Amygdala (tissue), 56 donors: ENCODE data around the gene SLC52A1.

Source experiments
- DNase-seq, 56 donors: peaks; one replicate each; lab custom pipeline; 2025; lab: John Stamatoyannopoulos, UW

Gene SLC52A1

DNA sequence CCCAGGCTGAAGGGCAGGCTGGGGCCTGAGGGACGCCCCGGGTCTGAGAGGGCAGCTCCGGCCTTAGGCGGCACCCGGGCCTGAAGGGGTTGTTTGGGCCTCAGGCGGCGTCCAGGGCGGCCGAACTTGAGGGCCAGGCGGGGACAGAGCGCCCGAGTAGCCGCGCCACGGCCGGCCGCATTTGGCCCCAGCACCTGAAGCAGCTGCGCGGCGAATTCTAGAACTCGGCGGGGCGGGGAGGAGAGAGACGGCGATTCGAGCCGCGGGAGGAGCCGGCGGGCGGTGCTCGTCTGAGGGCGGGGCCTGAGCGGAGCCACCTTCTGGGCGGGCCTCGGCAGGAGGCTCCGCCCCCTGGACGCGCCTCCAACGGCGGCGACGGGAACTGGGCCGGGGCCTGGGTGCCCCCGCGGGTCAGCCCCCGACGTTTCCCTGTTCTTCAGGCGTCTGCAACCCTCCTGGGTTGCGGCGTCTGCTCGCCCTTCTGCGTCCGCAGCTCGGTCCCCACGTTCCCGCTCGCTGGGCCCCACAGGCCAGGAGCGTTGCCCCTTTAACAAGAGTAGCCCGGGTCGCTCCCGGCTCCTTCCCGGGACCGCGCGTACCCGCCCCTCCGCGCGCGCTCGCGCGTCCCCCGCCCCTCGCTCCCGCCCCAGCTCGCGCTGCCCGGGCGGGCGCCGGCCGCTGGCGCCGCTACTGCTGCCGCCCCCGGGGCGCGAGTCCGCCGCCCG lies 37.8 kb downstream of the SLC52A1 start, which contains the start of the genes INCA1 and KIF1C:
INCA1 (minus strand) TSS at position 221 of the 725 bp plus-strand sequence. CDS start 3,085 bp downstream, outside the sequence.
KIF1C (plus strand) TSS at position 649 of the 725 bp plus-strand sequence. CDS start 2,297 bp downstream, outside the sequence.
- peak; percentile 58 to 98 (median 90) for DNase-seq

- DNase-seq, result no peak
These were observed 41.1 kb downstream of the SLC52A1 start for GRCh38 chr17:4994081-4994595.

- peak in 4 of 56 donors; percentile 21 to 67 (median 39) for DNase-seq
These were observed 47.3 kb downstream of the SLC52A1 start for GRCh38 chr17:4987767-4988567.

DNA sequence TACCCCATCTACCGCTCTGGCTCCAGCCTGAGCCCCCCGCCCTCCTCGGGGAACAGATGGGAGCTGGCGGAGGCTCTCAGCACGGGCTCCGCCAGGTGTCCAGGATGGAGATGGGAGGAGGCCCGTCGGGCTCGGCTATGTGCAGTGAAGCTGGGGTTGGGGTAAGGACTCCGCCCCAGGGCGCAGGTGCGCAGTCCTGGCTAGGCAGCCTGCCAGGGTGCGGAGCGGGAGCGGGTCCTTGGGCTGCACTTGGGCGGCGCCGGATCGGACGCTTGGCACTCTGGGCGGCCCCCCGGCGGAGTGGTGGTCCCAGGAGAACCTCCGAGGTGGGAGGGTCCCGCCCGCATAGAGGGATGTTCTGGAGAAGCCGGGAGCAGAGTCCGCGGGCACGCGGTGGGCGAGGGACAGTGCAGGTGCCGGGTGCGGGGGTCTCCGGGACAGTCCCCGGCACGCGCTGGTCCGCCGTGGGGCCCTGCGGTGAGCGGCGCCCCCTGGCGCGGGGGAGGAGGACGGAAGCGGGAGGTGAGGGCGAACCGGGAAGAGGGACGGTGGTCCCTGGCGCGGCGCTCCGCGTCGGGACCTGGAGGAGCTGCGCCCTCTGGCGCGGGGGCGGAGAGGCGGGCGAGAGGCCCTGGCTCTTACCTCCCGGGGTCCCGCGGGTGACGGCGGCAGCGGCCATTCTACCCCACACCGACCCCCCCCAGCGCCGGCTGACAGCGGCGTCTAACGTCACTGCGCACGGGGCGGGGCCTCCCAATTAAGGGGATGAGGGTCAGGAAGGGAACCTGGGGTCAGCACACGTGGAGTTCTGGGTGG lies 48.1 kb downstream of the SLC52A1 start, which contains the start of gene CAMTA2:
CAMTA2 (minus strand) TSS at position 725 of the 816 bp plus-strand sequence. CDS start 1,453 bp downstream, outside the sequence.
- DNase-seq, result peak in 55 of 56 donors; percentile 23 to 92 (median 76)

DNA sequence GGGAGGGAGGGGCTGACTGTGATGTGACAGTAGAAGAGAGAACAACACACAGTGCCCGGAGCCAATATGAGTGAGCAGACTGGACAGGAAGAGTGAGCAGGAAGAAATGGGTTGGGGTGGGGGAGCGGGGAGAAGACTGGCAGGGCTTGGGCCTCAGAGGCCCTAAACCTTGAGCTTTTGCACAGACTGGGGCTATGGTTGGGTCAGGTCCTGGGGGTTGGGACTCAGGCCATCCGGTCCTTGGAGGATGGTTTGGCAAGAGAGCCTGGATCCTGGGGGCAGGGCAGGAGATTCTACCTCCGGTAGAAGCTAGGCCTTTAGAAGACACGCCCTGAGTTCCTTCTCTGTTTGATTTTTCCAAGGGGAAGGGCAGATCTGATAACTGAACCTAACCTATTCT lies 48.8 kb downstream of the SLC52A1 start:
- DNase-seq, result no peak
